Body of pancreas (tissue), 4 donors: ENCODE data around the gene TMEM271. TPM values are rescaled to one million over a fixed set of nuclear protein-coding genes. Genes with fewer than 3 reads are reported as not detected.

Source experiments
- ATAC-seq: fragments of 150-250 bp; one replicate; pipeline ENCODE4 v1.9.1; 2016
- DNase-seq, 4 donors: peaks; one replicate each; pipeline ENCODE4 v3.0.0-alpha.2; 2019
- H3K27ac ChIP-seq, 4 donors: fragments of 200-600 bp; sonication (generic); 1 replicate in 3 of 4; 2 replicates in 1 of 4; pipeline versions ENCODE4 v1.5.1 to v1.6.1; 2016 to 2019; ENCODE audit warnings: mild to moderate bottlenecking in 1 of 4, mixed read lengths in 1 of 4, moderate library complexity in 1 of 4
- H3K27me3 ChIP-seq, 2 donors: fragments of 200-600 bp; sonication (generic); one replicate each; pipeline ENCODE4 v1.6.0; 2016; ENCODE audit warnings: mild to moderate bottlenecking in 1 of 2
- H3K36me3 ChIP-seq, 2 donors: fragments of 200-600 bp; sonication (generic); replicated peaks in 1 of 2; 2 replicates each; pipeline ENCODE4 v1.5.1; 2016; ENCODE audit warnings: low read depth in 2 of 2; ENCODE audit not compliant: insufficient read depth in 1 of 2
- H3K4me1 ChIP-seq: fragments of 200-600 bp; sonication (generic); one replicate; pipeline ENCODE4 v1.6.0; 2016
- H3K4me3 ChIP-seq, 2 donors: fragments of 200-600 bp; sonication (generic); 1 replicate in 1 of 2; 2 replicates in 1 of 2; pipeline ENCODE4 v1.5.1; 2016 to 2019
- H3K9me3 ChIP-seq, 3 donors: fragments of 200-600 bp; sonication (generic); 1 replicate in 2 of 3; 2 replicates in 1 of 3; pipeline ENCODE4 v1.5.1; 2016
- CTCF ChIP-seq, 7 experiments: fragments of 450-650 bp in 4 of 7; fragments of 200-600 bp in 3 of 7; sonication (generic) in 3 of 7; IDR thresholded peaks; one replicate each; pipeline ENCODE4 v1.5.1; 2016 to 2019; ENCODE audit warnings: antibody characterized with exemption in 7 of 7
- POLR2A ChIP-seq, 3 donors: fragments of 450-650 bp; IDR thresholded peaks; one replicate each; pipeline ENCODE4 v1.6.1; 2016; ENCODE audit warnings: antibody characterized with exemption in 3 of 3, mild to moderate bottlenecking in 2 of 3
- WGBS, 2 donors: methylation state at CpG; one replicate each; pipeline ENCODE4 v1.1.5; 2017; 5-methylcytosine and 5-hydroxymethylcytosine counted together
- intact Hi-C: fragments of 100-400 bp; cut with DNase I; formaldehyde crosslinking; loops from one replicate; pipeline ENCODE4 v1.15.1; 2023
- total RNA-seq, 2 donors: library from RNA; depleted of rRNA; stranded (reverse); fragments of >200 nt; gene quantifications; one replicate each; pipeline ENCODE4 v1.1.0, GENCODE V29; 2016

The TMEM271 gene
- total RNA-seq, 2 donors from 2014 or later: not detected

GRCh38 chr4:602559-602942, 26.5 kb upstream of the TMEM271 start:
- intact Hi-C loops: no loop called here
- no peaks in the 10 kb centered on the region for H3K4me1 ChIP-seq
- no peaks in the 10 kb centered on the region for H3K9me3 ChIP-seq
- no peak overlapping the region for H3K27ac ChIP-seq
- whole genome bisulfite sequencing, 2 donors: 17 to 47% methylated on average over 2 to 8 of the region's 8 CpGs
- peaks cover 0 to 5% of the 10 kb centered on the region in 2 donors for H3K27me3 ChIP-seq
- H3K4me3 ChIP-seq: no peak overlapping the region
- peak; percentile 66 for ATAC-seq
- no peaks in the 10 kb centered on the region for H3K36me3 ChIP-seq
- DNase-seq: peak; percentile 62 to 81 (median 70)
- TF ChIP-seq POLR2A (IDR thresholded peaks at IDR 0.05): no peak
- TF ChIP-seq CTCF (IDR thresholded peaks at IDR 0.05): peak in 5 of 7 experiments; percentile 27 to 62 (median 53)

- no peak for TF ChIP-seq POLR2A (IDR thresholded peaks at IDR 0.05)
- TF ChIP-seq CTCF (IDR thresholded peaks at IDR 0.05): no peak
- H3K4me3 ChIP-seq: no peak overlapping the region
- intact Hi-C loops: no loop called here
- no peaks in the 10 kb centered on the region for H3K4me1 ChIP-seq
- no peaks in the 10 kb centered on the region for H3K9me3 ChIP-seq
- WGBS, 2 donors: 53 to 69% methylated on average over 8 to 24 of the region's 24 CpGs
- no peak overlapping the region for H3K27ac ChIP-seq
- peaks cover 0 to 5% of the 10 kb centered on the region in 2 donors for H3K27me3 ChIP-seq
- no peaks in the 10 kb centered on the region for H3K36me3 ChIP-seq
- no peak for DNase-seq
- ATAC-seq: no peak
Observed at GRCh38 chr4:601612-602558, 25.8 kb upstream of the TMEM271 start.

DNA sequence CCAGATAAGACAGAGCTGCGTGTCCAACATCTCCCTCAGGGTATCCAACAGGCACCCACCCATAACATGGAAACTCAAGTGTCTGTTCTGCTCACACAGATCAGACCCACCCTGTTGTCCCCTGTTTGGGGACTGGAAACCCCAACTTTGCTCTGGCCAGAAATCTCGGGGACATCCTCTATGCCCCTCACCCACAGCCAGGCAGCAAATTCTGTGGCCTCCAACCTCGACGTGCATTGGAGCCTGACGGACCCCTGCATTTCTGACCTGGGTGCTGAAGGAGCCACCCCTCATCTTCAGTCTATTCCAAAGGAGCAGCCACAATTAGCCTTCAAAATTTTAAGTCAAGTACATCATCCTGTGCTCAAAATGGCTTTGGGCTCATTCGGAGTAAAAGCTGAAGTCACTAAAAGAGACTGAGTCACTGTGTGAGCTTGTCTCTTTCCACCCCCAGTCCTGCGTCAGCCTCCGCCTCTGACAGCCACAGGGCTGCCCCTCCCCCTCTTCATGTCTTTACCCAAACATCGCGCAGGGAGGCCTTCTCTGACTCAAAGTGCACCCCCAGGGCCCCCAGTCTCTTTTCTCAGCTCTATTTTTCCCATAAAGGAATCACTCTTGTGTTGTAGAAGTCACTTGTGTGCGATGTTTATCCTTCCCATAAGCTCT, 24.9 kb upstream of the TMEM271 start:
- intact Hi-C loops: no loop called here
- no peaks in the 10 kb centered on the region for H3K4me1 ChIP-seq
- 35 to 46% methylated on average over 7 to 11 of the region's 11 CpGs for WGBS, 2 donors
- no peak for TF ChIP-seq CTCF (IDR thresholded peaks at IDR 0.05)
- TF ChIP-seq POLR2A (IDR thresholded peaks at IDR 0.05): no peak
- no peaks in the 10 kb centered on the region for H3K27me3 ChIP-seq
- ATAC-seq (no peak), DNase-seq (no peak)
- H3K9me3 ChIP-seq: no peaks in the 10 kb centered on the region
- H3K4me3 ChIP-seq: no peak overlapping the region
- no peaks in the 10 kb centered on the region for H3K36me3 ChIP-seq
- H3K27ac ChIP-seq: no peak overlapping the region

- no peak for DNase-seq
- H3K4me1 ChIP-seq: no peaks in the 10 kb centered on the region
- H3K4me3 ChIP-seq: no peak overlapping the region
- H3K27ac ChIP-seq: no peak overlapping the region
- H3K27me3 ChIP-seq: no peaks in the 10 kb centered on the region
- no peaks in the 10 kb centered on the region for H3K9me3 ChIP-seq
- TF ChIP-seq CTCF (IDR thresholded peaks at IDR 0.05) (no peak), POLR2A (IDR thresholded peaks at IDR 0.05) (no peak)
- 61 to 77% methylated on average over 6 of the region's 6 CpGs for WGBS, 2 donors
- no peak for ATAC-seq
- H3K36me3 ChIP-seq: no peaks in the 10 kb centered on the region
- intact Hi-C loops: no loop called here
Observed at GRCh38 chr4:600166-600565, 24.1 kb upstream of the TMEM271 start.
